Neuronal stem cell (in vitro differentiated cells): ENCODE data around the gene ADGRV1.

Experiments
- DNase-seq: peaks from one replicate; pipeline ENCODE4 v3.0.0-alpha.2; 2013; ENCODE audit warnings: low spot score
- H2AFZ ChIP-seq: one replicate; pipeline ENCODE4 v1.6.1; 2013; ENCODE audit warnings: mild to moderate bottlenecking, low read length, inconsistent platforms
- H2AK5ac ChIP-seq: 2 replicates; pipeline ENCODE4 v1.6.1; 2013; ENCODE audit warnings: low read depth, mild to moderate bottlenecking, inconsistent platforms, low read length, moderate library complexity, mixed read lengths
- H2BK120ac ChIP-seq: 2 replicates; pipeline ENCODE4 v1.6.1; 2013; ENCODE audit warnings: low read depth, mild to moderate bottlenecking, inconsistent platforms, low read length, moderate library complexity, mixed read lengths
- H2BK12ac ChIP-seq: one replicate; pipeline ENCODE4 v1.6.1; 2013; ENCODE audit warnings: low read length, inconsistent platforms
- H2BK15ac ChIP-seq: 2 replicates; pipeline ENCODE4 v1.6.1; 2013; ENCODE audit warnings: mild to moderate bottlenecking, low read length, inconsistent platforms, mixed read lengths
- H2BK5ac ChIP-seq: one replicate; pipeline ENCODE4 v1.6.1; 2013; ENCODE audit warnings: inconsistent platforms, mild to moderate bottlenecking, low read length, moderate library complexity
- H3K14ac ChIP-seq: one replicate; pipeline ENCODE4 v1.6.1; 2013; ENCODE audit warnings: low read length, inconsistent platforms
- H3K18ac ChIP-seq: 2 replicates; pipeline ENCODE4 v1.6.1; 2013; ENCODE audit warnings: low read length, inconsistent platforms
- H3K23ac ChIP-seq: 2 replicates; pipeline ENCODE4 v1.6.1; 2013; ENCODE audit warnings: low read depth, mild to moderate bottlenecking, mixed read lengths, low read length, inconsistent platforms; ENCODE audit not compliant: poor library complexity
- H3K27ac ChIP-seq: replicated peaks from 3 replicates; pipeline ENCODE4 v1.5.1; 2013; ENCODE audit warnings: low read length, inconsistent platforms
- H3K27me3 ChIP-seq, 3 experiments: 2 replicates each; pipeline ENCODE4 v1.6.1; 2013; ENCODE audit warnings: low read length in 3 of 3, mild to moderate bottlenecking in 2 of 3, inconsistent platforms in 1 of 3, low read depth in 1 of 3, mixed read lengths in 1 of 3, moderate library complexity in 1 of 3; ENCODE audit not compliant: control insufficient read depth in 3 of 3, insufficient read depth in 3 of 3
- H3K36me3 ChIP-seq, 2 donors: replicated peaks in 1 of 2; 2 replicates each; pipeline ENCODE4 v1.6.1; 2013; ENCODE audit warnings: low read length in 2 of 2; ENCODE audit not compliant: control insufficient read depth in 2 of 2, insufficient read depth in 2 of 2
- H3K4ac ChIP-seq: 2 replicates; pipeline ENCODE4 v1.6.1; 2013; ENCODE audit warnings: inconsistent platforms, mild to moderate bottlenecking, low read length, moderate library complexity
- H3K4me1 ChIP-seq, 2 donors: 1 replicate in 1 of 2; 2 replicates in 1 of 2; pipeline ENCODE4 v1.6.1; 2013; ENCODE audit warnings: low read length in 2 of 2, low read depth in 1 of 2; ENCODE audit not compliant: control insufficient read depth in 2 of 2, insufficient read depth in 1 of 2
- H3K4me2 ChIP-seq: one replicate; pipeline ENCODE4 v1.6.1; 2013; ENCODE audit warnings: mild to moderate bottlenecking, low read length, inconsistent platforms; ENCODE audit not compliant: insufficient read depth, poor library complexity, severe bottlenecking
- H3K4me3 ChIP-seq, 2 donors: 2 replicates each; pipeline ENCODE4 v1.5.1; 2013; ENCODE audit warnings: low read length in 2 of 2, mild to moderate bottlenecking in 2 of 2, inconsistent platforms in 1 of 2, moderate library complexity in 1 of 2
- H3K79me1 ChIP-seq: one replicate; pipeline ENCODE4 v1.6.1; 2013; ENCODE audit warnings: low read depth, mild to moderate bottlenecking, inconsistent platforms, low read length, moderate library complexity
- H3K9ac ChIP-seq: one replicate; pipeline ENCODE4 v1.6.1; 2013; ENCODE audit warnings: mild to moderate bottlenecking, low read depth, low read length, inconsistent platforms; ENCODE audit not compliant: poor library complexity
- H3K9me3 ChIP-seq, 2 donors: replicated peaks in 1 of 2; 2 replicates each; pipeline versions ENCODE3 to v1.6.1; 2013; ENCODE audit warnings: low read length in 2 of 2, mild to moderate bottlenecking in 2 of 2, inconsistent platforms in 1 of 2, low read depth in 1 of 2, mixed read lengths in 1 of 2, moderate library complexity in 1 of 2; ENCODE audit not compliant: control insufficient read depth in 2 of 2, insufficient read depth in 1 of 2
- H4K8ac ChIP-seq: one replicate; pipeline ENCODE4 v1.6.1; 2013; ENCODE audit warnings: low read depth, mild to moderate bottlenecking, inconsistent platforms, low read length, moderate library complexity
- H4K91ac ChIP-seq: one replicate; pipeline ENCODE4 v1.6.1; 2013; ENCODE audit warnings: low read length, low read depth, mild to moderate bottlenecking, inconsistent platforms; ENCODE audit not compliant: poor library complexity
- WGBS, 2 donors: extraction: QIAGEN DNeasy Blood & Tissue Kit; methylation state at CpG; one replicate each; pipeline ENCODE4 v1.1.7; 2013; ENCODE audit warnings: missing lambda C conversion rate in 2 of 2, mixed read lengths in 1 of 2; ENCODE audit not compliant: insufficient read length in 2 of 2, insufficient replicate concordance in 1 of 2; ENCODE audit errors: extremely low coverage in 2 of 2; 5-methylcytosine and 5-hydroxymethylcytosine counted together

Gene ADGRV1

GRCh38 chr5:91058575-91058974 lies 500.0 kb downstream of the ADGRV1 start:
- Histone ChIP-seq H3K27ac (no peak overlapping the region), H3K27me3 (no peaks in the 10 kb centered on the region), H3K79me1 (no peaks in the 10 kb centered on the region), H3K14ac (no peak overlapping the region), H3K4me2 (no peak overlapping the region), H2BK12ac (no peak overlapping the region), H4K8ac (no peak overlapping the region), H3K4ac (no peak overlapping the region), H3K4me1 (peaks cover 0 to 2% of the 10 kb centered on the region in 2 donors), H3K18ac (no peak overlapping the region), H3K36me3 (no peaks in the 10 kb centered on the region), H3K4me3 (no peak overlapping the region), H2BK15ac (no peak overlapping the region), H2AFZ (no peak overlapping the region), H3K23ac (no peak overlapping the region), H2AK5ac (no peak overlapping the region), H2BK5ac (no peak overlapping the region), H3K9ac (no peak overlapping the region), H3K9me3 (peaks cover 0 to 3% of the 10 kb centered on the region in 2 donors), H2BK120ac (no peak overlapping the region), H4K91ac (no peak overlapping the region)
- no peak for DNase-seq
- WGBS, 2 donors = no CpG with 5 or more reads among the region's 4 CpGs

GRCh38 chr5:91059409-91059808 lies 500.8 kb downstream of the ADGRV1 start:
- H3K9me3 ChIP-seq = peaks cover 0 to 3% of the 10 kb centered on the region in 2 donors
- WGBS, 2 donors = no CpG with 5 or more reads among the region's 1 CpG

GRCh38 chr5:91061094-91061493 lies 502.5 kb downstream of the ADGRV1 start:
- Histone ChIP-seq H3K79me1 (no peaks in the 10 kb centered on the region), H3K4me3 (no peak overlapping the region), H3K36me3 (no peaks in the 10 kb centered on the region), H2BK12ac (no peak overlapping the region), H2AFZ (no peak overlapping the region), H3K4me1 (peaks cover 0 to 4% of the 10 kb centered on the region in 2 donors), H4K8ac (no peak overlapping the region), H3K9ac (no peak overlapping the region), H3K18ac (no peak overlapping the region), H2BK120ac (no peak overlapping the region), H4K91ac (no peak overlapping the region), H3K14ac (no peak overlapping the region), H2AK5ac (no peak overlapping the region), H3K4ac (no peak overlapping the region), H3K9me3 (peaks cover 0 to 3% of the 10 kb centered on the region in 2 donors), H3K4me2 (no peak overlapping the region), H2BK5ac (no peak overlapping the region), H2BK15ac (no peak overlapping the region), H3K27ac (no peak overlapping the region), H3K27me3 (no peaks in the 10 kb centered on the region), H3K23ac (no peak overlapping the region)
- WGBS, 2 donors = no CpG with 5 or more reads among the region's 2 CpGs
- no peak for DNase-seq

More at GRCh38 chr5:91059409-91059808, 500.8 kb downstream of the ADGRV1 start:
- Histone ChIP-seq H3K4me1 (peaks cover 0 to 2% of the 10 kb centered on the region in 2 donors), H3K9ac (no peak overlapping the region), H4K8ac (no peak overlapping the region), H3K27me3 (no peaks in the 10 kb centered on the region), H2BK5ac (no peak overlapping the region), H3K27ac (no peak overlapping the region), H2AFZ (no peak overlapping the region), H3K4me2 (no peak overlapping the region), H3K23ac (no peak overlapping the region), H2BK120ac (no peak overlapping the region), H4K91ac (no peak overlapping the region), H2BK15ac (no peak overlapping the region), H3K14ac (no peak overlapping the region), H2BK12ac (no peak overlapping the region), H3K79me1 (no peaks in the 10 kb centered on the region), H3K18ac (no peak overlapping the region), H2AK5ac (no peak overlapping the region), H3K4me3 (no peak overlapping the region), H3K4ac (no peak overlapping the region), H3K36me3 (no peaks in the 10 kb centered on the region)
- no peak for DNase-seq

DNA sequence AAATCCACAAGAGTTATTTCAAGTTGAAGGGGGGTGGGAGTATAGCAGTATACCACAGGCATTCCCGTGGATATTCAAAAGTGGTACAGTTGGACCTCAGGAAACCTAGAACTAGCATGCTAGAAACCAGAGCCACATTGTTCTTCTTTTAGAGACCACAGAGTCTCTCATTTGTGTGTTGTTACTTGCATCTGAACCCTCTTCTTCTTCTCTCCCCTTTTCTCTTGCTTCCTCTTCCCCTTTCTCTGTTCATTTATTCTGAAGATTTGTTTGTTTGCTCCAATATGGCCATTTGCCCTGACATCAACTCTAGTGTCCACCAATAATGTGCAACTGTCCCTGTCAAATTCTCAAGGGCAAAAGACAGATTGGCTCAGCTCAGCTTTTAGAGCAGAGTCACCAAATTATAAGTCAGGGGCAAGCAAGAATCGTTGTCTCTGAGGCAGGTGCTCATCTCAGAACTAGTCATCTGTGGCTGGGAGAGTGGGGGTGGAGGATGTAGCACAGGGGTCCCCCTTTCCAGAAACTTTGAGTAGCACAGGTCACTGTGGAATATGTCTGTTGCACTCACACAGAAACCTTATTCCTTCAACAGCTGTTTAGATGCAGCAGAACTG lies 503.5 kb downstream of the ADGRV1 start:
- no peak overlapping the region for H3K9ac ChIP-seq
- no peak overlapping the region for H3K27ac ChIP-seq
- H3K4me1 ChIP-seq = peaks cover 0 to 4% of the 10 kb centered on the region in 2 donors
- no peak overlapping the region for H3K4me2 ChIP-seq
- no peak overlapping the region for H2BK15ac ChIP-seq
- no peak overlapping the region for H3K18ac ChIP-seq
- no peak overlapping the region for H3K14ac ChIP-seq
- H3K36me3 ChIP-seq = no peaks in the 10 kb centered on the region
- no peak overlapping the region for H3K4me3 ChIP-seq
- no peak overlapping the region for H3K4ac ChIP-seq
- no peak overlapping the region for H2BK5ac ChIP-seq
- H3K27me3 ChIP-seq = no peaks in the 10 kb centered on the region
- DNase-seq = no peak
- H3K9me3 ChIP-seq = no peaks in the 10 kb centered on the region
- H2BK12ac ChIP-seq = no peak overlapping the region
- no peak overlapping the region for H2AK5ac ChIP-seq
- WGBS, 2 donors = no CpG with 5 or more reads among the region's 2 CpGs
- no peak overlapping the region for H4K91ac ChIP-seq
- H4K8ac ChIP-seq = no peak overlapping the region
- no peaks in the 10 kb centered on the region for H3K79me1 ChIP-seq
- H3K23ac ChIP-seq = no peak overlapping the region
- H2AFZ ChIP-seq = no peak overlapping the region
- H2BK120ac ChIP-seq = no peak overlapping the region
